GM12891 (cell line): ENCODE data around the gene HOXD8.
A peak's percentile ranks its signal among the peaks of the same experiment; 100 is the strongest.

Experiments used
- DNase-seq: peaks from one replicate; pipeline ENCODE4 v3.0.0; 2011; ENCODE audit warnings: low spot score; ENCODE audit not compliant: insufficient read length
- FAIRE-seq: peaks from 2 replicates; lab custom pipeline; 2011; peaks lifted over from hg19 to GRCh38; lab: Jason Lieb, UNC
- PAX5 ChIP-seq: IDR thresholded peaks from 2 replicates; pipeline ENCODE4 v1.6.1; 2011; ENCODE audit warnings: low read length, moderate library complexity, mild to moderate bottlenecking; ENCODE audit not compliant: insufficient read depth, severe bottlenecking
- POLR2A ChIP-seq: IDR thresholded peaks from 2 replicates; pipeline ENCODE4 v1.6.1; 2011; ENCODE audit warnings: low read depth, low read length, control low read depth
- POLR2AphosphoS5 ChIP-seq: IDR thresholded peaks from 2 replicates; pipeline ENCODE4 v1.6.1; 2011; ENCODE audit warnings: low read depth, low read length, control low read depth
- POU2F2 ChIP-seq: IDR thresholded peaks from 2 replicates; pipeline ENCODE4 v1.6.1; 2011; ENCODE audit warnings: low read depth, mild to moderate bottlenecking, control low read depth, low read length, moderate library complexity
- SPI1 ChIP-seq: IDR thresholded peaks from 2 replicates; pipeline ENCODE4 v1.6.1; 2011; ENCODE audit warnings: low read depth, low read length, control low read depth
- TAF1 ChIP-seq: IDR thresholded peaks from 2 replicates; pipeline ENCODE4 v1.6.1; 2011; ENCODE audit warnings: low read depth, low read length, control low read depth

HOXD8 gene

GRCh38 chr2:176138923-176139660 lies 9.6 kb downstream of the HOXD8 start:
- no peak for TF ChIP-seq POLR2A
- no peak for TF ChIP-seq TAF1
- no peak for TF ChIP-seq POU2F2
- no peak for TF ChIP-seq POLR2AphosphoS5
- no peak for TF ChIP-seq PAX5
- FAIRE-seq = no peak
- no peak for DNase-seq

- DNase-seq (no peak), FAIRE-seq (no peak)
- TF ChIP-seq POLR2A (no peak), POLR2AphosphoS5 (no peak), TAF1 (no peak), PAX5 (no peak), SPI1 (no peak), POU2F2 (no peak)
Observed at GRCh38 chr2:176139661-176140512, 10.4 kb downstream of the HOXD8 start.

- TF ChIP-seq POLR2A (no peak), TAF1 (no peak), POLR2AphosphoS5 (no peak), PAX5 (no peak), SPI1 (no peak), POU2F2 (no peak)
- DNase-seq = peak; percentile 95
- peak; percentile 89 for FAIRE-seq
Observed at GRCh38 chr2:176140513-176141317, 11.2 kb downstream of the HOXD8 start.

GRCh38 chr2:176142281-176142680 lies 12.8 kb downstream of the HOXD8 start:
- no peak for FAIRE-seq
- no peak for TF ChIP-seq TAF1
- no peak for TF ChIP-seq SPI1
- TF ChIP-seq PAX5 = no peak
- TF ChIP-seq POU2F2 = no peak
- no peak for TF ChIP-seq POLR2AphosphoS5
- TF ChIP-seq POLR2A = no peak
- DNase-seq = no peak

- no peak for DNase-seq
- no peak for TF ChIP-seq TAF1
- no peak for TF ChIP-seq SPI1
- no peak for TF ChIP-seq POU2F2
- no peak for TF ChIP-seq POLR2AphosphoS5
- no peak for TF ChIP-seq PAX5
- TF ChIP-seq POLR2A = no peak
- FAIRE-seq = no peak
Observed at GRCh38 chr2:176145085-176145969, 15.8 kb downstream of the HOXD8 start.

- FAIRE-seq (no peak), DNase-seq (no peak)
- TF ChIP-seq TAF1 (no peak), POU2F2 (no peak), PAX5 (no peak), SPI1 (no peak), POLR2A (no peak), POLR2AphosphoS5 (no peak)
Observed at GRCh38 chr2:176146101-176146500, 16.6 kb downstream of the HOXD8 start.

- DNase-seq (no peak), FAIRE-seq (no peak)
- TF ChIP-seq SPI1 = no peak
- TF ChIP-seq POLR2A = no peak
- no peak for TF ChIP-seq POU2F2
- no peak for TF ChIP-seq PAX5
- TF ChIP-seq TAF1 = no peak
- no peak for TF ChIP-seq POLR2AphosphoS5
Observed at GRCh38 chr2:176146645-176147044, 17.1 kb downstream of the HOXD8 start.

- no peak for FAIRE-seq
- TF ChIP-seq SPI1 (no peak), POLR2AphosphoS5 (no peak), PAX5 (no peak), POU2F2 (no peak)
- DNase-seq = no peak
Observed at GRCh38 chr2:176147210-176147799, 17.8 kb downstream of the HOXD8 start.
